D341Med (cell line): ENCODE measurements around the gene ZNF346.

ENCODE experiments used
- DNase-seq: peaks from one replicate; pipeline ENCODE4 v3.0.0; 2012; ENCODE audit warnings: low spot score

The ZNF346 gene

DNA sequence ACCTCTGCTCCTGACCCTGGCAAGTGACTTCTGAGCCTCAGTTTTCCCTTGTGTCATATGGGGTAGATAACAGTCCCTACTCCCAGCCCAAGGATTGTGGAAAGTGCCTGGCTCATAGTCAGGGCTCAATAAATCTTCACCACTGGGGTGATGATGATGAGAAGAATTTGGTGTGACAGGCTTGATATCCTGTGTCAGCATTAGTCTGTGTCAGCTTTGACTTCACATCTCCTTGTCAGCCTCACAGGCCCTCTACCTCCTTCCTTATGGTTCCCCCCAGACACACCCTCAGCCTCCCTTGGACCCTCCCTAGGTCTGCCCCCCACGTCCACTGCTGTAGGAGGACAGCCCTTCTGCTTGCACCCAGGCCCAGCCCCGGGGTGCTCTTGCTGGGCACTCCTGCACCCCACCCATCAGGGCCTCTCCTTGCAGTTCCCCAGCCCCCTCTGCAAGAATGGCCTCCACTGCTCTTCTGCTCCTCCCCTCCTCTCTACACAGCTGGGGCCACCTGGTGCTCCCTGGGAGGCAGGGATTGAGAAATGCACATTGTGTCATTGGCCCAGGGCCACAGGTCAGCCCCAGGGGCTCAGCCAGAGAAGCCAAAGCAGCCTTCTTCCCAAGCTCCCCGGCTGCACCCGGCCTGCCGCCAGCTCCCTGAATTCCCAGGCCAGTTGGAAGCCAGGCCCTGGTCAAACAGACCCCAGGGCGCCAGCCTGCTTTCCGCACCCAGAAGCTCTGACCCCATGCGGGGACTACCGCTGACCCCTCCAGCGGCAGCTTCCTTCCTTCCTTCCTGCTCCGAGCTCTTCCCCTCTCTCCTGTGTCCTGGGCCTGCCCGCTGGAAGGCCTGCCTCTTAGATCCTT, 72.0 kb downstream of the ZNF346 start:
- no peak for DNase-seq

DNA sequence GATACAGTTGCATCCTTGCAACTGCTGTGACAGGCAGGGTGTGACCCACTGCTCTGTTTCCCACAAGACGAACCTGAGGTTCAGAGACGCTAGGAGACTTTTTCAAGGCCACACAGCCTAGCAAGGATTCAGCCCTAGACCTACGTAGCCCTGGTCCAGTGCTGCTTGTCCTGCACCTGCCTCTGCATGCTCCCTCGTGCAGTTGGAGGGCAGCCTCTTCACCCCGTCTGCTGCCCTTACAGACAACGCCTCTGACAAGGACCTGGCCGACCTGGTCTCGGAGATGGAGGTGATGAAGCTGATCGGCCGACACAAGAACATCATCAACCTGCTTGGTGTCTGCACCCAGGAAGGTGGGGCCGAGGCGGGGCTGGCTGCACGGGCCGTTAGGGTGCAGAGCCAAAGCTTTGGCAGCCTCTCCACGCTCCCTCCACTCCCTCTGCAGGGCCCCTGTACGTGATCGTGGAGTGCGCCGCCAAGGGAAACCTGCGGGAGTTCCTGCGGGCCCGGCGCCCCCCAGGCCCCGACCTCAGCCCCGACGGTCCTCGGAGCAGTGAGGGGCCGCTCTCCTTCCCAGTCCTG, 72.7 kb downstream of the ZNF346 start:
- DNase-seq, result no peak

DNA sequence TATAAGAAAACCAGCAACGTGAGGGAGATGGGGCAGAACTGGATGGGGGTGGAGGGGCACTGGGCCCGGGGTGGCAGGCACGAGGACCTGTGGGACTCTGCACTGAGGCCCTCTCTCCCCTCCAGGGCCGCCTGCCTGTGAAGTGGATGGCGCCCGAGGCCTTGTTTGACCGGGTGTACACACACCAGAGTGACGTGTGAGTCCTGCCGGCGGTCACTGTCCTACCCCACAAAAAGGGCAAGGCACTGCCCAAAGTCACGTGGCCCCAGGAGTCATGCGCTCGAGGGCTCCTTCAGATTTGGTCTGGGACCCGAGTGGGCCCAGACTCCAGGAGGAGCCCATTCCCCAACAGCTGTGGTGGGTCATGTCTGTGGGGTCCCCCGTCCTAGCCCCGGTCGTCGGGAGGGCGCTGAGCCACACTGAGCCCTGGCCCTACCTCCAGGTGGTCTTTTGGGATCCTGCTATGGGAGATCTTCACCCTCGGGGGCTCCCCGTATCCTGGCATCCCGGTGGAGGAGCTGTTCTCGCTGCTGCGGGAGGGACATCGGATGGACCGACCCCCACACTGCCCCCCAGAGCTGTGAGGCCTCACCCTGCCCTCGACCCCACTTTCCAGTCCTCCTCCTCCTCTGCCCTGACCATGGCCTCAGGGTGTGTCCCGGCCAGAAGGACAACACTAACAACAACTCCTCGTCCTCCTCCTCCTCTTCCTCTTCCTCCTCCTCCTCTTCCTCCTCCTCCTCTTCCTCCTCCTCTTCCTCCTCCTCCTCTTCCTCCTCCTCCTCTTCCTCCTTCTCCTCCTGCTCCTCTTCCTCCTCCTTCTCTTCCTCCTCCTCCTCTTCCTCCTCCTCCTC, 73.9 kb downstream of the ZNF346 start:
- DNase-seq, result no peak

DNA sequence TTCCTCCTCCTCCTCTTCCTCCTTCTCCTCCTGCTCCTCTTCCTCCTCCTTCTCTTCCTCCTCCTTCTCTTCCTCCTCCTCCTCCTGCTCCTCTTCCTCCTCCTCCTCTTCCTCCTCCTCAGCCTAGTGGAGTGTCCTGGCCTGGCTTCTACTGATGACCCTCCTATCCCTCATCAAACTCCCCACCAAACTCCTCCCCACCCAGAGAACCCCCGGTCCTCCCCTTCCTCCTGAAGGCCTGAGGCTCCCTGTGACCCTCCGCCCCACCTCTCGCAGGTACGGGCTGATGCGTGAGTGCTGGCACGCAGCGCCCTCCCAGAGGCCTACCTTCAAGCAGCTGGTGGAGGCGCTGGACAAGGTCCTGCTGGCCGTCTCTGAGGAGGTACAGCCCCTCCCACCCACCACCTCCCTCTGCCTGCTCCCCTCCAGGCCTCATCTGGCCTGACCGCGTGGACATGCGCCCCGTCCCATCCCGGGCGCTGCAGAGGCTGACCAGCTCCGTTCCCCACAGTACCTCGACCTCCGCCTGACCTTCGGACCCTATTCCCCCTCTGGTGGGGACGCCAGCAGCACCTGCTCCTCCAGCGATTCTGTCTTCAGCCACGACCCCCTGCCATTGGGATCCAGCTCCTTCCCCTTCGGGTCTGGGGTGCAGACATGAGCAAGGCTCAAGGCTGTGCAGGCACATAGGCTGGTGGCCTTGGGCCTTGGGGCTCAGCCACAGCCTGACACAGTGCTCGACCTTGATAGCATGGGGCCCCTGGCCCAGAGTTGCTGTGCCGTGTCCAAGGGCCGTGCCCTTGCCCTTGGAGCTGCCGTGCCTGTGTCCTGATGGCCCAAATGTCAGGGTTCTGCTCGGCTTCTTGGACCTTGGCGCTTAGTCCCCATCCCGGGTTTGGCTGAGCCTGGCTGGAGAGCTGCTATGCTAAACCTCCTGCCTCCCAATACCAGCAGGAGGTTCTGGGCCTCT, 74.8 kb downstream of the ZNF346 start:
- no peak for DNase-seq

DNA sequence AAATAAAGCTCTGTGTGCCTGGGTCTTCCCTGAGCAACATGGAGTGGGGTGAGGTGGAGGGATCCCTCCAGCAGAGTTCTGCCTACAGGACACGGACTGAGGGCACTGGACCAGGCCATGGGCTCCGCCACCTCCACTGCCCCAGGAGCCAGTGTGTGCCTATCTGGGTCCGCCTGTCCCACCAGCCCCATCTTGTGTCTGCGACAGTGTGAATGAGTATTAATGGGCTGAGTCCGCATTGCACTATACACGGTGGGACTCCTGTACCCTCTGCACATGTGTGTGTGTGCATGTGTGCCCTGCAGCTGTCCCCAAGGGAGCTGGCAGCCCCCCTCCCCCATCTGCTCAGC, 75.6 kb downstream of the ZNF346 start:
- DNase-seq, result no peak

DNA sequence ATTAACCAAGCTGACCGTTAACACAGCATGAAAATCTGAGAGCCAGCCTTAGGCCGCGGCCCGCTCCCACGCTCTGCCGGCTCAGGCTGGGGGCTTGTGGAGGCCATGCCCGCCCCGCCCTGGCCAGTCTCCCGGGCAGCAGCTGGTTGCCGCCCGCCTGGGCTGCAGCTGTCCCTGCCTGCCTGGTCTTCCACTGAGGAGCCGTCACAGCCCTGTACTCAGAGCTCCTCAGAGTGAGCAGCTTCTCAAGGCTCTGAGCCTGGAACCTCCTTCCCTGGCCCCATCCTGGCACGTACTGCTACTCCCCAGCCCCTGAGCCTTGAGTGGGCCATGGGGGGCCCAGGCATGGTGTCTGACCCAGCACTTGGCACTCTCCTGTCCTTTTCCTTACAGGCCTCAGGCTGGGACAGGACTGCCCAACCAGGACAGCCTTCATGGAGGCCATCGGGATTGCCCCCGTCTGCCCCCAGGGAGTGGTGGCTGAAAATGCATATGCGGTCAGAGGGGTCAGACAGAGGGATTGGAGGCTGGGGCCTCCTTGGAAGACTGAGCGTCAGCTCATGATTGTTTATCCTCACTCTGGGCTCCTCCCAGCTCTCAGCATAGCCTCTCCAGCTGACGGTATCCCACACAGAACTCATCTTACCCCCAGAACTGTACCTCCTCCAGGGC, 76.1 kb downstream of the ZNF346 start:
- no peak for DNase-seq

DNA sequence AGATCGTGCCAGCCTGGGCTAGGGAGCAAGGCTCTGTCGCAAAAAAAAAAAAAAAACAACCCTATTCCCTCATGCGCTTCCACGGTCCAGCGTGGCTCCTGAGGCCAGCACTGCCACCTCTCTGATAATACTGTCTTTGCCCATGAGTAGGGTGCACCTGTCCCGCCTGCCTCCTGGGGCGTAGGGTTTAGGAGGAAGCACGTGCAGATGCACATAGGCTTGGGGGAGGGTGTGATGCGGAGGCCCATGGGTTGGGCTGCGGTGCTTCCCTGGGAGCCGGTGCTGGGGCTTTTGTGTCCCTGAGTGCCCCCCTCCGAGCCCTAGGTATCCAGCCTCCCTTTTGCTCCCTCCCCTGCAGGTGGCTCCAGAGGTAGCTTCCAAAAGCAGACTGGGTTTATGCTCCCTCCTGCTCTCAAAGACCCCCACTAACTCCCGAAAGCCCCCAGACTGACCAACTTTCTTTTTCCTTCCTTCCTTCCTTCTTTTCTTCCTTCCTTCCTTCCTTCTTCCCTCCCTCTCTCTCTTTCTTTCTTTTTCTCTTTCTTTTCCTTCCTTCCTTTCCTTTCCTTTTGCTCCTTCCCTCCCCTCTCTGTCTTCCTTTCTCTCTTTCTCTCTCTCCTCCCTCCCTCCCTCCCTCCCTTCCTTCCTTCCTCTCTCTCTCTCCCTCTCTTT, 77.1 kb downstream of the ZNF346 start:
- no peak for DNase-seq

DNA sequence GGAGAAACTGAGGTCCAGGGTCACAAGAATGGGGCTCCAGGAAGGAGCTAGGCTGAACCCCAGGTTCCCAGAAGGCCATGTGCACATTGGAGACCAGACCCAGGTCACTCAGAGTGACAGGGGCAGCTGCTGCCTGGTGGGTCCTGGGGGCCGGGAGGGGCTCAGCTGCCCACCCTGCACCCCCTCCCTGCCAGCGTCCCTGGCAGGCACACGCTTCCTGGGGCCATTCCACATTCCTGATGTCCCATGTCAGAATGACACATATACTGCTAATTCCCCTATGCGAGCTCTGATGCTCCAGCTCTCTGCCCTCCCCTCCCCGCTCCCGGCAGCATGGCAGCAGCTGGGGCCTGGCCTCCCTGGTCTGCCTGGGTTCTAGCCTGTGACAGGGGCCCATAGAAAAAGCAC, 78.2 kb downstream of the ZNF346 start:
- no peak for DNase-seq

DNA sequence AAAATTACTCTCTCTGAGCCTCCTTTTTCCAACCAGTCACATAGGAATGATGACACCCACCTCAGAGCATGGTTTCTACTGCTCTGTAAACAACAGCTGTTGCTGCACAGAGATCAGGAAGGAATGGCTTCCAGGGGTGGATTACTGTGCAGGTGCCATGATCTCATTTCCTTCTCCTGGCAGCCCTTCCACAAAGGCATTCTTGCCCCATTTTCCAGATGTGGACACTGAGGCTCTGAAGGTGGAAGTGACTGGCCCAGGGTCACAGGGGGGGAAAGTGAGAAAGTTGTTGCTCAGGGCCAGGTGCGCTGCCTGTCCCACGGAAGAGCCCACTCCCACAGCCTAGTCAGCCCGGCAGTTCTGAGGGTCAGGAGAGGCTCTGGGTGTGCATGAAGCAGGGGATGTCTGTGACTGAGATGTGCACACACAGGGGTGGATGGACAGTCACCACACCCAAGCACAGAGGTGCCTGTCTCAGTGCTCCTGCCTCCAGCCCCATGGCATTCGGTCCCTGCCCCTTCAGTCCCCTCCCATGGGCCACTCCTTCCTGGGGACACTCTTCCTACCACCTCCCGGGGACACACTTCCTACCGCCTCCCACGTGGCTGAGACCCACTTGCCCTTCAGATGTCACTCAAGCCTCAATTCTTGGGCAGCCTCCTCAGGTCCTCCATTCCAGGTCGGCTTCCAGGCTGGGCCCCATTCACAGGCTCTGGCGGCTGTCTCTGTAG, 81.2 kb downstream of the ZNF346 start:
- DNase-seq, result no peak

DNA sequence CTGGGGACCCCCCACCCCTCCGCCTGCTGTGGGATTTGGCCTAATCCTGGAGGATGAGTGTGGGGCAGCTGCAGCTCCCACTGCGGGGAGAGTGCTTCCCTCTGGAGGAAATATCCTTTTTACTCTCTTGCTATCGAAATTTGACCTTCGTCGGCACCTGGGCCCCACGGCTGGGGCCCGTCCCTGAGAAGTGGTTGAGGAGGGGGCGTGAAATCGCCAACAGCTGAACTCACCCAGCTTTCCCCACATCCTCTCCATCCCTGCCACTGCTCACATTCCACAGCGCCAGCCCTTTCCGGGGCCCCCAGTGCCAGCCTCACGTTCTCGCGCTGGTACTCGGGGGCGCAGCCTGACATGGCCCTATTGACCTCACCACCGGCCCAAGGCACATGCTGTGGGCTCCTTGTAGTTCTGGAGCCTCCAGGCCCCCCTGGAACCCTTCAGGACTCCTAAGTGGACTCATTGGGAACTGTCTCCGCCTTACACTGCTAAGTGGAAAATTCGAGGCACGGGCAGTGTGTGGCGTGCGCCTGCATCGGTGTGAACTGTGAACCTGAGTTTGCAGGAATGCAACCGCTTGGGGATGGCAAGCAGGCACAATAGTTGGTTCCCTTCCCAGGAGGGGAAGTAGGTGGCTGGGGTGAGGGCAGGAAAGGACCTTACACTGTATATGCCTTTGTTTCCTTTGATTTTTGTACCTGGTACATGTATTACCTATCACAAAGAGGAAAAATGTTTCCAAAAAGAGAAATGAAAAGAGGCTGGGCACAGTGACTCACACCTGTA, 83.4 kb downstream of the ZNF346 start:
- no peak for DNase-seq

DNA sequence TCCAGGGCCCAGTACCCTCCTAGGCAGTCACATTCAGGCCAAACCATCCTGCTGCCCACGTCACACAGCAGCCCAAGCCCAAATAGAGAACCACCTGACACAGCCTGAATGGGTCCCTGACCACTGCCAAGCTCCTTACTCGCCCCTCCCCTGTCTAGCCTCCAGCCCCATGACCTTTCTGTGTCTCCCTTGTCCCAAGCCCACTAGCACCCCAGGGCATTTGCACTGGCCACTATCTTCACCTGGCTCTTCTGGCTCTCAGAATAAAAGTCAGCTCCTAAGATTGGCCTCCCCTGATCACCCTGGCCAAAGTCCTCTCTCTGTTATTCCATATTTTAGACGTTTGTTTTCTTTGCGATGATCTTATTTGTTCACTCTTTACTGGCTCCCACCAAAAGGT, 84.7 kb downstream of the ZNF346 start:
- no peak for DNase-seq

DNA sequence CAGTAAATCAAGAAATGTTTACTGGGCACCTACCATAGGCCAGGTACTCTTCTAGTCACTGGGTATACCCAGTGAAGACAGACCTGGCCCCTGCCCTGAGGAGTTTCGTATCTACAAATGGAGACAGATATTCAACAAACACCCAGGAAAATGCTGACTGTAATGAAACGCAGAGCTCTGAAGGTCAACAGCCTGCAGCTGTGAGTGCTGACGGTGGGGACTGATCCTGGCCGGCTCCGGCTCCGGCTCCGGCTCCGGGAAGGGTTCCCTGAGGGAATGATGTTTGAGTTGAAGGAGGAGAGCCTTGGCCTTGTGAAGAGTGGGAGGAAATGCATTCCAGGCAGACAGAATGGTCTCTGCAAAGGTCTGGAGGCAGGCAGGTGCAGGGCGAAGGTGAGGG, 87.3 kb downstream of the ZNF346 start:
- no peak for DNase-seq

DNA sequence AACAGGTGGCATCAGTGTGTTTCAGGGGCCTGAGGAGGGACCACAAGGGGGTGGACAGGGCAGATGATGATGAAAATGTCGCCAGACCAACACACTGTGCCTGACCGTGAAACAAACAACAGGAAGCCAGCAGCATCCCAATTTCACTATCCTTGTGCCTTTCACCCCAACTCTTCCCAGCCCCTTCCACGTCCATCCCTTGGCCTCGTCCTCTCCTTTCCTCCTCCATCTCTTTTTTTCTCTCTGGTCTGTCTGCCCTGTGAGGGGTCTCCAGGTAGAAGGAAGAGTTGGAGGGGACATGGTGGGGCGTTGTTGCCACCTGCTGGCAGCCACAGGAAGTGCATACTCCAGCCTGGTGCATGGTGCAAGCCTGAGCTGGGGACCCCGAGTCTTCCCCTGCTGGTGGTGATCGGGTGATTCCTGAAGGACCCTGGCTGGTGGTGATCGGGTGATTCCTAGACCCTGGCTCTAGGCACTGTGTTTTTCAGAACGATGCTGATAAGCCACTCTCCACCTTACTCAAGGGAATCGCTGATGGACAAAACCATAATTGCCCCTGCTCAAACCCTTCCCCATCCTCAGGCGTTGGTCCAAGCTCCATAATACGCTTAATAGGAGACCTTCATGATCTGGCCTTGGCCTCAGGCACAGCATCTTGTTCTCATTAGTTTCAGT, 89.4 kb downstream of the ZNF346 start:
- peak; percentile 84 for DNase-seq

DNA sequence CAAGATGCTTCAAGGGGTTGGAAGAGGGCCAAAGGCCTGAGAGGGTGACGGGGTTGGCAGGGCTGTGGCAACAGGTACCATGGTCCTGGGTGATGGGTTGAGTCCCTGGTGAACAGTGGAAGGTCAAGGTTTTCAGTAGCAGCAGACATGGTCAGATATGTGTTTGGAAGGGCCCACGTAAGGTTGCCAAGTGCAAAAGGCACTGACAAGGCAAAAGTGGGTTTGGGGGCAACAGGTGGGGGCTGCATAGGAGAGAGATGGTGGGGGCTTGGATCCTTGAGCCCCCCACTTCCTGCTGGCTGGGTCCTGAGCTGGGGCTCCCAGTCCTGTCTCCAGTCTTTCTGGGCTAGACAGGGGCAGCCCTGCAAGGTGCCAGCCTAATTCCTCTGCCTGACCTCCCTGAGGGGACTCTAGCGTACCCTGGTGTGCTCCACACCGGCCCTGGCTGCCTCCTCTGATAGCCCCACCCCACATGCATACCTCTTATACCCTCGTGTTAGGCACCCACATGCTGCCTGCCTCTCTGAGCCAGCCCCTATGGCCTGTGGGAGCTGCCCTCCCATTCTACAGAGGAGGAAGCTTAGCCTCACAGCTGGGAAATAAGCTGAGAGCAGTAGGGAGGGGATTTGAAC, 90.2 kb downstream of the ZNF346 start:
- no peak for DNase-seq

DNA sequence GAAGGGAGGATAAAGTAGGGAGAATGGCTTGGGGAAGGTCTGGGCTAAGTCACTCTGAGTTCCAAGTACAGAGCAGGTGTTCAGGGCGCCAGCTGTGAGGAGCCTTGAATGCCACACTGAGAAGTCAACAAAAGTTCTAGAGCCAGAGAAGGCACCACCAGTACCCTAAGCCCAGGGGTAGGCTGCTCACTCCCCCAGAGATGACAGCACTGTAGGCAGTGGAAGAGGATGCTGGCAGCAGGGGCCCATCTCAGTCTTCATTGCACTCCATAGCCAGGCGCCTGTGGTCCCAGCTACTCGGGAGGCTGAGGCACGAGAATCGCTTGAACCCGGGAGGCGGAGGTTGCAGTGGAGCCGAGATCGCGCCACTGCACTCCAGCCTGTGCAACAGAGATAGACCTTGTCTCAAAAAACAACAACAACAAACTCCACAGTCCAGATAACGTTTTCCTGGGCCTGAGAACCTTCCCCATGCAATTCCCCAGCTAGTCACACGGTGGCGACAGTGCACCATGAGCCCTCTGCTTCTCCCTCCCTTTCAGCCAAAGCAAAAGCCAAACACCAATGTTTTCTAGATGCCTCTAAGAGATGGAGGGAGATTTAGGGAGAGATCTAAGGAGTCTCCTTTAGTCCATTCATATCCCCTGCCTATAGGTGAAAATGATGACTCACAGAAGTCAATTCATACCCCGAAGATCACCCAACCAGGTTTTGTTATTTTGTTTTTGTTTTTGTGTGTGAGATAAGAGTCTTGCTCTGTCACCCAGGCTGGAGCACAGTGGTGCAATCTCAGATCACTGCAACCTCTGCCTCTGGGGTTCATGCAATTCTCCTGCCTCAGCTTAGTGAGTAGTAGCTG, 91.3 kb downstream of the ZNF346 start:
- DNase-seq, result peak; percentile 82

DNA sequence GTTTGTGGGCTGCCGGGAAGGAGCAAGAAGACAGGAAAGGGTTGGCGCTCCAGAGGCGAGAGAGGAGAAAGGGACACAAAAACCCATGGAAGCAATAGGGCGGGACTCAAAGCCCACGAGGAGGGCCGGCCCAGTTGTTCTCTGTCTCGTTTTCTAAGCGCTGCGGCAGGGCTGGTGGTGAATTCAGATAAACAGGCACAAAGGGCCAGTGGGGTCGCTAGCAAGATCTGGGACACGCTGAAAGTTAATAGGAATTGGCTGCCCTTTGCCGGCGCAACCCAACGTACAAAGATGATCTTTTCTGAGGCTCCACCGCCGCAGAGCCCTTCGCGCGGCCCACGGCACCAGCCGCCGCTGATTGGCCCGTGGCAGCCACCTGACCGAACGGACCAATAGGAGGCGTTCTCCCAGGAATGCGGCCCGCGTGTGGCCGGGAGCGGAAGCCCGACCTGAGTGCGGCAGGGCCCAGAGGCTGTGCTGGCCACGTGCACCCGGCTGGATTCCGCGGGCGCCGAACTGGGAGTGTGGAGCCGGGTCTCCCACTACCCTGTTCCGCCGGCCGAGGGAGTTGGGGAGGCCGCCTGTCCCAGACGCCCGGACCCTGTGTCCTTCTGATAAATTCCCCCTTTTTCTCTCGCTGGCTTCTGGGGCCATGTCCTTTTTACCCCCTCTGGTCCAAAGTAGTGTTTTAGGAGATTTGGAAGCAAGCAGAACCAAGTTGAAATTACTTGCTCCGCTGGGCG, 94.3 kb downstream of the ZNF346 start:
- DNase-seq, result peak; percentile 28
